Measurements from ENCODE around the gene AFF3. TPM values are rescaled to one million over a fixed set of nuclear protein-coding genes. Genes with fewer than 3 reads are reported as not detected.
A peak's percentile ranks its signal among the peaks of the same experiment; 100 is the strongest.

The AFF3 gene
- total RNA-seq, 4 donors from 2014 or later: 8.5 to 77.2 (median 27.1) TPM

GRCh38 chr2:99608861-99609260 is 533.5 kb downstream of the AFF3 start:
- Histone ChIP-seq H3K4me3 (no peak overlapping the region), H3K36me3 (no peaks in the 10 kb centered on the region), H3K9me3 (no peaks in the 10 kb centered on the region), H3K27me3 (no peaks in the 10 kb centered on the region), H3K27ac (no peak overlapping the region), H3K4me1 (peaks cover 0 to 10% of the 10 kb centered on the region in 2 donors)
- intact Hi-C loops (cut with DNase I; ENCODE audit: low total_unique reads): no loop called here
- DNase-seq: no peak
- TF ChIP-seq CTCF (IDR thresholded peaks at IDR 0.05) (no peak), POLR2A (IDR thresholded peaks at IDR 0.05) (no peak)

GRCh38 chr2:99607861-99608491 is 534.4 kb downstream of the AFF3 start:
- H3K27me3 ChIP-seq: no peaks in the 10 kb centered on the region
- no peak for TF ChIP-seq POLR2A (IDR thresholded peaks at IDR 0.05)
- no peak for TF ChIP-seq CTCF (IDR thresholded peaks at IDR 0.05)
- peaks cover 0 to 10% of the 10 kb centered on the region in 2 donors for H3K4me1 ChIP-seq
- H3K36me3 ChIP-seq: no peaks in the 10 kb centered on the region
- intact Hi-C loops (cut with DNase I; ENCODE audit: low total_unique reads): no loop called here
- H3K9me3 ChIP-seq: no peaks in the 10 kb centered on the region
- H3K27ac ChIP-seq: peak overlapping the region in 1 of 2 donors; percentile 65
- H3K4me3 ChIP-seq: no peak overlapping the region
- no peak for DNase-seq

GRCh38 chr2:99607454-99607853 is 534.9 kb downstream of the AFF3 start:
- Histone ChIP-seq H3K4me1 (peaks cover 0 to 10% of the 10 kb centered on the region in 2 donors), H3K36me3 (no peaks in the 10 kb centered on the region), H3K27ac (peak overlapping the region; percentile 61 to 65), H3K4me3 (no peak overlapping the region), H3K27me3 (no peaks in the 10 kb centered on the region), H3K9me3 (no peaks in the 10 kb centered on the region)
- intact Hi-C loops (cut with DNase I; ENCODE audit: low total_unique reads): no loop called here
- no peak for TF ChIP-seq POLR2A (IDR thresholded peaks at IDR 0.05)
- no peak for TF ChIP-seq CTCF (IDR thresholded peaks at IDR 0.05)
- DNase-seq: no peak

- TF ChIP-seq CTCF (IDR thresholded peaks at IDR 0.05) (no peak), POLR2A (IDR thresholded peaks at IDR 0.05) (no peak)
- H3K27me3 ChIP-seq: no peaks in the 10 kb centered on the region
- intact Hi-C loops (cut with DNase I; ENCODE audit: low total_unique reads): no loop called here
- peak overlapping the region in 1 of 2 donors; percentile 50 for H3K27ac ChIP-seq
- no peak overlapping the region for H3K4me3 ChIP-seq
- no peak for DNase-seq
- H3K4me1 ChIP-seq: peaks cover 1 to 10% of the 10 kb centered on the region in 2 donors
- no peaks in the 10 kb centered on the region for H3K36me3 ChIP-seq
- H3K9me3 ChIP-seq: no peaks in the 10 kb centered on the region
Observed at GRCh38 chr2:99605036-99605435, 537.4 kb downstream of the AFF3 start.

- Histone ChIP-seq H3K27ac (no peak overlapping the region), H3K27me3 (no peaks in the 10 kb centered on the region), H3K4me1 (peaks cover 5 to 10% of the 10 kb centered on the region in 2 donors), H3K36me3 (no peaks in the 10 kb centered on the region), H3K9me3 (no peaks in the 10 kb centered on the region), H3K4me3 (no peak overlapping the region)
- DNase-seq: no peak
- TF ChIP-seq POLR2A (IDR thresholded peaks at IDR 0.05): no peak
- no peak for TF ChIP-seq CTCF (IDR thresholded peaks at IDR 0.05)
- intact Hi-C loops (cut with DNase I; ENCODE audit: low total_unique reads): no loop called here
Observed at GRCh38 chr2:99602476-99602875, 539.9 kb downstream of the AFF3 start.

All from uterus (tissue), 4 donors.